ENCODE results near the gene GPR162. TPM values are rescaled to one million over a fixed set of nuclear protein-coding genes. Genes with fewer than 3 reads are reported as not detected.

Gene GPR162
- total and polyA plus RNA-seq, 8 donors = 9.0 to 15.7 (median 12.2) TPM

- Histone ChIP-seq H3K27me3 (no peaks in the 10 kb centered on the region), H3K36me3 (no peaks in the 10 kb centered on the region), H3K9me3 (no peaks in the 10 kb centered on the region), H3K4me1 (peaks cover 7 to 54% of the 10 kb centered on the region in 2 donors), H3K27ac (peak overlapping the region; percentile 48 to 80), H3K4me3 (peak overlapping the region in 1 of 2 donors; percentile 36)
- ATAC-seq (no peak), DNase-seq (no peak)
- no peak for TF ChIP-seq CTCF (IDR thresholded peaks at IDR 0.05)
- intact Hi-C loops (cut with DNase I) = no loop called here
These were observed 29.6 kb upstream of the GPR162 start for GRCh38 chr12:6791931-6792520.

DNA sequence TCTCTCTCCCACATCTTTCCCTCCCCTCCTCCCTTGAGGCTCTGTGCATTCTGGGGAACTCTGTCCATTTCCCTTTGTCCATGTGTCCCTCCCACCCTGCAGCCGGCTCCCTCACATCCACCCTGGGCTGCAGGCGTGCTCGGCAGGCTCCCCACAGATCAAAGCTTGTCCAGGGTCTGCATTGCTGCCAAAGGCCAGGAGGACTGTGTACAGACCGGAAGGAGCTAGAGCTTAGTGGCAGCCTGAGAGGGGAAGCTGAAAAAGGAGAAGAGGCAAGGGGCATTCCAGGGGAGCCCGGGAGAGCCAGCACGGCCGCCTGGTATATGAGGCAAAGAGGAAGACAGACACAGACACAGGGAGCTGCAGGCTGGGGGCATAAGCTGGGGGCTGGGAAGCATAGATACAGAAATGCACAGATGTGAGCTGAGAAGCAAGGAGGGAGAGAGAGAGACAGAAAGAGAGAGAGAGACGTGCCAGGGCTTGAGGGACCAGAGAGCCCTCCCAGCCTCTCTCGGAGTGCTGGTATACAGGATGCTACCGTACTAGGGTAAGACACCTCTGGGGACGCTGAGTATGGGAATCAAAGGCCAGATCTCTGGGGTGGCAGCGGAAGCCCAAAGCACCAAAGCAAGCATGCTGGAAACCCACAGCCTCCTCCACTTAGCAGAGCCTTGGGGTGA is 29.0 kb upstream of the GPR162 start:
- peaks cover 7 to 47% of the 10 kb centered on the region in 2 donors for H3K4me1 ChIP-seq
- intact Hi-C loops (cut with DNase I) = no loop called here
- no peak for TF ChIP-seq CTCF (IDR thresholded peaks at IDR 0.05)
- no peaks in the 10 kb centered on the region for H3K27me3 ChIP-seq
- peak overlapping the region in 1 of 2 donors; percentile 36 for H3K4me3 ChIP-seq
- H3K36me3 ChIP-seq = no peaks in the 10 kb centered on the region
- H3K9me3 ChIP-seq = no peaks in the 10 kb centered on the region
- peak overlapping the region; percentile 48 to 80 for H3K27ac ChIP-seq
- peak; percentile 74 for ATAC-seq
- DNase-seq = peak in 3 of 4 donors; percentile 64 to 88 (median 78)

GRCh38 chr12:6795088-6795487 is 26.5 kb upstream of the GPR162 start:
- intact Hi-C loops (cut with DNase I) = no loop called here
- Histone ChIP-seq H3K4me1 (peaks cover 0 to 34% of the 10 kb centered on the region in 2 donors), H3K27me3 (no peaks in the 10 kb centered on the region), H3K27ac (no peak overlapping the region), H3K36me3 (no peaks in the 10 kb centered on the region), H3K4me3 (no peak overlapping the region), H3K9me3 (no peaks in the 10 kb centered on the region)
- no peak for DNase-seq
- TF ChIP-seq CTCF (IDR thresholded peaks at IDR 0.05) = no peak
- no peak for ATAC-seq

DNA sequence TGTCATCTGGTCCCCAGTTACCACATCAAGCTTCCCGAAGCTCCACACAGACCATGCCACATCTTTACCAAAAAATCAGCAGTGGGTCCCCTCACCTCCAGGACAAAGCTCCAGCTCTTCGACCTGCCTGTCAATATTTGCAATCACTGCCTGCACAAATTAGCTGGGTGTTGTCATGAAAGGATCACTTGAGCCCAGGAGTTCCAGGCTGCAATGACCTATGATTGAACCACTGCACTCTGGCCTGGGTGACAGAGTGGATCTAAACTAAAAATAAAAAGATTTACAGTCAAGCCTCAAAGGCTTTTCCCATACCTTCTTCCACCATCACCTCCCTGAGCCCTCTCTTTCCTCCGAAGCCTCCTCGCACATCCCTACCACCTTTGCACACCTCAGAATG is 25.0 kb upstream of the GPR162 start:
- intact Hi-C loops (cut with DNase I) = no loop called here
- H3K9me3 ChIP-seq = no peaks in the 10 kb centered on the region
- H3K4me3 ChIP-seq = no peak overlapping the region
- H3K4me1 ChIP-seq = peaks cover 0 to 20% of the 10 kb centered on the region in 2 donors
- ATAC-seq (no peak), DNase-seq (no peak)
- no peaks in the 10 kb centered on the region for H3K27me3 ChIP-seq
- TF ChIP-seq CTCF (IDR thresholded peaks at IDR 0.05) = no peak
- H3K27ac ChIP-seq = no peak overlapping the region
- no peaks in the 10 kb centered on the region for H3K36me3 ChIP-seq

DNA sequence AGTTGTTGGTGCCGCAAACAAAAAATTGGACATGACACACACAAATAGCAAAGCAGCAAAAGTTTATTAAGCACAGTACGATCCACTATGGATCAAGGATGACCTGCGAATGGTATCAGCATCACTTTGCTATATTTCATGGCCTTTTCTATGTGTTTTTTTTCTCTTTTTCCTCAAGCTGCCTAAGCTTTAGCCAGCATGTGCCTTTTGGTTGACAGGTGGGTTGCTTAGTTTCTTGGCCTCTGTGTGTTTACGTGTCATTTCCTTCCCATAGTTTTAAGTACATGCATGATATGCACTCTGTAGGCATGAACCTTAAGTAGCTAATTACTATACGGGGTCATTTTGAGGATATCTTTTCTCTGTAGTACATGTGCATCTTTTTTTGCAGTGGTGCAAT is 22.5 kb upstream of the GPR162 start:
- Histone ChIP-seq H3K27me3 (no peaks in the 10 kb centered on the region), H3K9me3 (no peaks in the 10 kb centered on the region), H3K36me3 (peaks cover 0 to 11% of the 10 kb centered on the region in 2 donors), H3K27ac (no peak overlapping the region), H3K4me3 (no peak overlapping the region), H3K4me1 (no peaks in the 10 kb centered on the region)
- intact Hi-C loops (cut with DNase I) = no loop called here
- ATAC-seq (no peak), DNase-seq (no peak)
- no peak for TF ChIP-seq CTCF (IDR thresholded peaks at IDR 0.05)

Measured in left lung (tissue), 10 donors.